ENCODE data around the gene CCDC90B.
"Not testable (repeated sequence)": the region's sequence is repeated elsewhere in the genome, so short reads cannot be mapped to it uniquely, and the experiment has no call there.

The CCDC90B gene, protein sequence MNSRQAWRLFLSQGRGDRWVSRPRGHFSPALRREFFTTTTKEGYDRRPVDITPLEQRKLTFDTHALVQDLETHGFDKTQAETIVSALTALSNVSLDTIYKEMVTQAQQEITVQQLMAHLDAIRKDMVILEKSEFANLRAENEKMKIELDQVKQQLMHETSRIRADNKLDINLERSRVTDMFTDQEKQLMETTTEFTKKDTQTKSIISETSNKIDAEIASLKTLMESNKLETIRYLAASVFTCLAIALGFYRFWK

DNA sequence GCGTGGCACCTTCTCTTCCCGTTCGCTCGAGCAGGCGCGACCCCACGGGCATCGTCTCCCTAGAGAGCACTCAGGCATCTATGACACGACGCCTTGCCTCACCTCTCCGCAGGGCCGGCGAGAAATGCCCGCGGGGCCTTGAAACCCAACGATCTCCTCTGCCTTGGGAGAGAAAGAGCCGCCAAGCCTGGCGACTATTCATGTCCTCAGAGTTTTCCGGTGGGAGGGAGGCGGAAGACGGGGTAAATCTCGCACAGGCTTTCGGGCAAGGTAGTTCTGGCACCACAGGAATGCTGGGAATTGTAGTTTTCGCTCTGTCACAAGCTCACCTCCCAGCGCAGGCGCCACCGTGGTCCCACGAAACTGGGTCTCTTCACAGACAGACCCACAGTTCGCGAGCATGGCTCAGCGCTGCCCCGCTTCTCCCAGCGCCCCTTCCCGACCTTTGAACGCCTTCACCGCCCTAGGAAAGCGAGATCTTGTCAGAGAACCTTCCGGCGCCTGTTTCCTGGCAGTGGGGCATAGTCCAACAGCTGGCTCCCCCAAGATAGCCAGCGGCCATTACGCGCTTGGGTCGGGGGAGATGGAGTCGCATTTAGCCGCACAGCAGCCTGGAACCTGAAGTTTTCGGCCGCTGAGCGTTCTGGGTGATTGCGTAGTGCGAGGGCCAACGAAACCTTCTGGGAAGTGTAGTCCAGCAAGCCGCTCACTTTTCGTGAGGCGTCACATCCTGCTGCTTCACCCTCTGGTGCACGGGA is at the start of gene CCDC90B:
TSS of gene CCDC90B (minus strand) at position 597 of the 758 bp plus-strand sequence. CDS start at position 202, 395 bp downstream.
- DNase-seq, result peak; percentile 97

DNA sequence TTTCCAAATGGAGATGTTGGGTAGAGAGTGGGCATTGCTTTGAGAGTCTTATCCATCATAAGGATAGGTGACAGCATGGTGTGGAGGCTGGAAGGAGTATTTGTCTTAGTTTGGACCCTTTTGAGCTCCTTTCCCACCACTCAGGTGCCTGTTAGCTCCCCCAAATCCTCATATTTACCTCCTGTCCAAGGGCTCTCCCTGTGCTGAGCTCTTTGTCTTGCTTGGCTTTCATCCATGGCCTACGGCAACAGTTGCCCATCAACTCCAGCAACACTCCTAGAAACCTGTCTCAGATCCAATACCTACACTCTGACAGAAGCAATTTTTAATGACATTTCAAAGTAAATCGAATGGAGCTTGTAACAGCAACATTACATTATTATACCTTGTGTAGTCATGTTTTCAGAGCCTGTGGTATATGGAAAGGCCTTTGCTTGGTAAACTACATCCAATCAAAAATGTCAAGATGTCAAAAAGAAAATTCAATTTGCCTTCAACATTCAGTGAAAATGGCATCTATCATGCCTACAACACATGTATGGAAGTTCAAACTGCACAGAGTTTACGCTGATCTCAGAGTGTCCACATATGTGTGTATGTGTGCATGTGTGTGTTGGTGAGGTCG is 49.4 kb upstream of the CCDC90B start:
- DNase-seq, result no peak

DNA sequence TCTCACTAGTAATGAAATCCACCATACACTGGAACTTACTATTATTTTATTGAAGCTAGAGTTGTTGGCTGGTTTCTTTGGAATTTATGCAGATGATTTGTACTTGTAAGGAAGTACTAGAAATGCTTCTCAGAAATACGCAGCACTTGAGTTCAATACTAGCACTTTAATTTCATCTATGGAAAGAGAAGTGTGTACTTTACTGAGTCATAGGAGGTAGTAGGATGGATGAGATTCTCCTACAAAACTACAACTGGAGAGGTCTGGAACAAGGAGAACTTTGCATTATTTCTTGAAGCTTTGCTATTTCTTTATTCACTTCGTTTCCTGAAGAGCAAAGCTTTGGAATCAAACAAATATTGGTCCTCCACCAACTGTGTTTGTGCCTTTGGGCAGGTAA is 44.1 kb upstream of the CCDC90B start:
- no peak for DNase-seq

DNA sequence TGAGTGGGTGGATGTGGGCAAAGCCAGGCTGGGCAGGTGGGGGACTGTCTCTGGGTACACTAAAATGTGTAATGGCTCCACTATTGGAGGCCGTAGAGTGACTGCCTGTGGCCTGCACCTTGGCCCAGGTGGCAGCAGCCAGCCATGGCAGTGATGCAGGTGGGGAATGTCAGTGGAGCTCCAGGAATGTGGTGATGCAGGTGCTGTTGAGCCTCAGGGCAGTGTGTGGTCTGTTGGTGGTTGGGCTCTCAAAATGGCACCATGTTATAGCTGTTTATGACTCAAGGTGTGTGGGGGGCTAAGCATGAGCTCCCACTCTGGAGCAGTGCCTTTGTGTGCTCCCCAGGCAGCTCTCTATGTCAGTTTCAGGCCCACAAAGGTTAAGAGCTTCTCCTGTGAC is 40.2 kb upstream of the CCDC90B start:
- DNase-seq, result no peak

DNA sequence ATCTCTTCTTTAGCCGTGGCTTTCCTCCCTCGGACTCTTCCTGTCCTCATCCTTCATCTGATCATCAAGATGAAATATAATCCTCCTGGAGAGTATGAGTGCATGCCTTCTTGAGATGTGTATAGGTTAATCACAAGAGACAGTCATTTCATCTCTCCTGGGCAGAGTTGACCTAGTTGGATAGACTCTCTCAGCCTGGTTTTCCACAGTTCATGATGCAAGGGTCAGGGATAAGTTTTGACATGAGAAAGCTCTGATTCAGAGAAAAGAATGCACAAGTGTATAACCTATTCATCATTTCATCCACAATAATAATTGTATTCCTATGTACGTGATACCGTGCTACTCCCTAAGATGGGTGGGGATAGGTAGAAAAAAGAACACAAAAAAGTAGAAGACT is 33.2 kb upstream of the CCDC90B start:
- DNase-seq, result no peak

DNA sequence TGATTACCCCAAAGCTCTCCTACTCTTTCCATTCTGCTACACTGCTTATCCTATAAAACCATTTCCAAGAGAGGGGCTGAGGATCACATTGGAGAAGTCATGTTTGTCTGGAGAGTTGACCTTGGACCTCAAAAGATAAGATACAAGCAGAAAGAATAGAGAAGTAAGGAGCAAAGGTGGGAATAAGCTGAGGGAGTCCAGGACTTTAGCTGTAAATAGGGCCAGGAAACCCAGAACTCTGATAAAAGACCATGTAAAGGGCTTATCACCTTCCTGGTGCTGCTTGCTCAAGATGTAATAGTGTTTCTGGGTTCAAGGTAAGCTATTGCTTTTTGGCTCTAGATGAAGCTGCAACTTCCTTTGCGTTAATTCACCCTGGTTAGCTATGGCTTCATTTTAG is 32.8 kb upstream of the CCDC90B start:
- no peak for DNase-seq

DNA sequence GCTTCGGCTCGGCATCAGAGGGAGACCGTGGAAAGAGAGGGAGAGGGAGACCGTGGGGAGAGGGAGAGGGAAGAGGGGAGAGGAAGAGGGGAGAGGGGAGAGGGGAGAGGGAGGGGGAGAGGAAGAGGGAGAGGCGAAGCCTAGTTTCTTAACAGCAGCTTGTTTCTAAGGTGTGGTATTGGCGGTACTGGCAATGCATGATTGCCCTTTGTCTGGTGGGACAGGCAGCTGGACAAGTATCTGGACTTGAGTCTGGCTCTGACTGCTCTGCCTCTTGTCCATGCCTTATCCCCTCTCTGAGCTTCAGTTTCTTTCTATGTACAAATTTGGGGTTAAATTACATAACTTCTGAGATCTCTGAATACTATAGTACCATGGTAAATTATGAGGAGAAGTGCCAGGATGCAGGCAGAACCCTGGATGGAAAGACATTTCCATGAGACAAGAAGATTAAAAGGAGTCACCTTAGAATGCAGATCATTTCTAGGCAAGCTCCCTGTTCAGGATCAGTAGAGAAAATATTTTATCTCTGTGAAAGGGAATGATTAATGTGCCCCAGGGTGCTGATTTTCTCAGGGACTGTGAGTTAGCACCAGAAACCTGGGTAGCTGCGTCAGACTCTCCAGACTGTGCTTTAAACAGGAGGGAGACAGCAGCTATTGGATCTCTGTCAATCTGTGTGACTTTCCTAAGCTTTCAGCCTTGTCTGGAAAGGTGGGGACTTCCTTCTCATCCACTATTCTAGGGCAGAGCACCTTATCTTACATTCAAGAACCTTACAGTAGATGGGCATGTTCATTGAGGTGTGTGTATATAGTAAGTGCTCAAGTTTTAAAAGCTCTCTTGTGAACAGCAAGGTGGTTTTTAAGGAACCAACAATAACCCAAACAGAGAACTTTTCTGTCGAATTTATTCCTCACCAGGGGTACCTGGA is 31.9 kb upstream of the CCDC90B start:
- DNase-seq, result no peak

DNA sequence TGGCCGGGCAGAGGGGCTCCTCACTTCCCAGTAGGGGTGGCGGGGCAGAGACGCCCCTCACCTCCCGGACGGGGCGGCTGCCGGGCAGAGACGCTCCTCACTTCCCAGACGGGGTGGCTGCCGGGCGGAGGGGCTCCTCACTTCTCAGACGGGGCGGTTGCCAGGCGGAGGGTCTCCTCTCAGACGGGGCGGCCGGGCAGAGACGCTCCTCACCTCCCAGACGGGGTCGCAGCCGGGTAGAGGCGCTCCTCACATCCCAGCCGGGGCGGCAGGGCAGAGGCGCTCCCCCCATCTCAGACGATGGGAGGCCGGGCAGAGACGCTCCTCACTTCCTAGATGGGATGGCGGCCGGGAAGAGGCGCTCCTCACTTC is 30.7 kb upstream of the CCDC90B start:
- not testable (repeated sequence) for DNase-seq

DNA sequence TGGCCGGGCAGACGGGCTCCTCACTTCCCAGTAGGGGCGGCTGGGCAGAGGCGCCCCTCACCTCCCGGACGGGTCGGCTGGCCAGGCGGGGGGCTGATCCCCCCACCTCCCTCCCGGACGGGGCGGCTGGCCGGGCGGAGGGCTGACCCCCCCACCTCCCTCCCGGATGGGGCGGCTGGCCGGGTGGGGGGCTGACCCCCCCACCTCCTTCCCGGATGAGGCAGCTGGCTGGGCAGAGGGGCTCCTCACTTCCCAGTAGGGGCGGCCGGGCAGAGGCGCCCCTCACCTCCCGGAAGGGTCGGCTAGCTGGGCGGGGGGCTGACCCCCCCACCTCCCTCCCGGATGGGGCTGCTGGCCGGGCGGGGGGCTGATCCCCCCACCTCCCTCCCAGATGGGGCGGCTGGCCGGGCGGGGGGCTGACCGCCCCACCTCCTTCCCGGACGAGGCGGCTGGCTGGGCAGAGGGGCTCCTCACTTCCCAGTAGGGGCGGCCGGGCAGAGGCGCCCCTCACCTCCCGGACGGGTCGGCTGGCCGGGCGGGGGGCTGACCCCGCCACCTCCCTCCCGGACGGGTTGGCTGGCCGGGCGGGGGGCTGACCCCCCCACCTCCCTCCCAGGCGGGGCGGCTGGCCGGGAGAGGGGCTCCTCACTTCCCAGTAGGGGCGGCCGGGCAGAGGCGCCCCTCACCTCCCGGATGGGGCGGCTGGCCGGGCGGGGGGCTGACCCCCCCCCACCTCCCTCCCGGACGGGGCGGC is 30.2 kb upstream of the CCDC90B start:
- DNase-seq, result not testable (repeated sequence)

DNA sequence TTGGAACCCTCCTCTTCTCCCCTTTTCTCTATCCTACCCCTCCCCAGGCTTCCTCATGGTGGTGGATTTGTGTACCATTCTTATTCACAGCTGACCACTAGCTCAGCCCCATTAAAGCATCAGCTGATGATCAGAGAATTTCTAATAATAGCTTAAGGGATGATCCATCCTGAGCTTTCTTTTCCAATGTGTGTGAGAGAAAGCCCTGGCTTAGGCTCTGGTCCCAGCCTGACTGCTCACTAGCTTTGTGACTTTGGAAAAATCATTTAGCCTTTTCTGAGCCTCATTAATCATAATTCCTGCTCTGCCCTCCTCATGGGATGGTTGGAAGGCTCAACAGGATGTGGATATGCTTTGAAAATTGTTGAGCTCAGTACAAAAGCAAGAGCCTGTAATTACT is 26.3 kb upstream of the CCDC90B start:
- no peak for DNase-seq

DNA sequence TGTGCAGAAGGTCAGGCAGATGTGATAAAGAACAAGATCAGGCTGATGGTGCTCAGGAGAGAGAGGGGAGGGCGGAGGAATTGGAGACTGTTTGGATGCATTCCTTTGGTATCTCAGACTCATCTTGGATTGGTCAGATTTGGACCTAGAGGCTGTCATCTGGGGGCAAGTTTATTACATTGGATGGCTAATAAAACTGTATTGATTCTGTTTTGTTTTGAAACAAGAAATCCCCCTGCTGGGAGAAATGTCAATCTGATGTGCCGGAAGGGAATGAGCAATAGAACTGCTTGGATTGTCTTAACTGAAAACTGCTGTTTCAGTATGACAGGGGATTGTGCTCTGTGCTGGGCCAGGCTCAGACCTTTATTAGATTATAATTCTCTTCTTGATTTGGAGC is 25.5 kb upstream of the CCDC90B start:
- no peak for DNase-seq

DNA sequence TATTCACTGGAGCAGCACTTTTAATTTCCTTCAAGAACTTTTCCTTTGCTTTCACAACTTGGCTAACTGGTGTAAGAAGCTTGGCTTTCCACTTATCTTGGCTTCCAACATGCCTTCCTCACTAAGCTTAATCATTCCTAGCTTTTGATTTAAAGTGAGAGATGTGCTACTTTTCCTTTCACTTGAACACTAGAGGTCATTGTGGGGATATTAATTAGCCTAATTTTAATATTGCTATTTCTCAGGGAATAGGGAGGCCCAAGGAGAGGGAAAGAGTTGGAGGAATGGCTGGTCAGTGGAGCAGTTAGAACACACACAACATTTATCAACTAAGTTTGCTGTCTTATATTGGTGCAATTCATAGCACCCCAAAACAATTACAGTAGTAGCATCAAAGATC is 24.6 kb upstream of the CCDC90B start:
- no peak for DNase-seq

DNA sequence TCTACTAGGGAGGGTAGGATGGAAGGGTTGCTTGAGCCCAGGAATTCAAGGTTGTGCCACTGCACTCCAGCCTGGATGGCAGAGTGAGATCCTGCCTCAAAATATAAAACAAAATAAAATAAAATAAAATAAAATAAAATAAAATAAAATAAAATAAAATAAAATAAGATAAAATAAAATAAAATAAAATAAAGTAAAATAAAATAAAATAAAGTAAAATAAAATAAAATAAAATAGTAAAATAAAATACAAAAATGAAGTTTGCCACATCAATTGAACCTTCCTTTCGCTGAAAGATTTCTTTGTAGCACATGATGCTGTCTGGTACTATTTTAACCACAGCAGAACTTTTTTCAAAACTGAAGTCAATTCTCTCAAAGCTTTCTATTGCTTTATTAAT is 22.4 kb upstream of the CCDC90B start:
- not testable (repeated sequence) for DNase-seq

DNA sequence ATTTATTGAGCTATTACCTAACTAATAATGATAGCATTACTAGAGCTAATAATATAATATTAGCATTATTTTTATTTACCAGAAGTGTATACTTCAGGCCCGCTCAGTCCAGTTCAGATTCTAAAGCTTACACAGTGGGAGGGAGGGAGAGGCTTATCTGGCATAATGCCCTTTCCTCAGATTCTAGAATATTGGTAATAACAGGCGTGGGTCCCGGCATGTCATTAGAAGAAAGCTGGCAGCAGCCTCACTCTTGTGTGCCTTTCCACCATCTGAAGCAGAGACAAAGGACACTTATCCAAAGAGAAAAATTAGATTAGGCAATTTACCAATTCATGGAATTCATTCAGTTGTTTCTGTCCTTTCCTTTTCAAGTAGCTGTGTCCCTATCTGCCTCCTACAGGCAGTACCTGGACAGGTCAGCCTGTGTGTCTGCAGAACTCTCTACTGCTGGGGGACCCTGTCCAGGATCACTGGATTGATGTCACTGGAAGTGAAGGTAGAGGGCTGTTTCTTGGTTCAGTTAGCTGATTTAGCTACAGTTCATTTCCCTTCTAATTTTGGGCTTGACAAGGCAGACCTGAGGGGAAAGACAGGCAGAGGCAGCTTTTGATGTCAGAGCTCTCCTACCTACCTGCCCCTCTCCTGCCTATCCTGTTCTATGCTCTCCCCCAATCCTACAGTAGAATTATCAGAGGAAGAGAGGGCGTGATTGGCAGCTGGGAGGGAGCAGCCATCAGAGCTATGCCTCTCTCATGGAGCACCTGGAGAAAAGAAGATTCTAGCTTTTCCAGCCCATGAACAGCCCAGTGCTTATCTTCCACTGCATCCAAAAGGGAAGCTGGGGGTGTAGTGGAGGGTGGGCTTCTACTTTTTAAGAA is 20.3 kb upstream of the CCDC90B start:
- DNase-seq, result no peak

DNA sequence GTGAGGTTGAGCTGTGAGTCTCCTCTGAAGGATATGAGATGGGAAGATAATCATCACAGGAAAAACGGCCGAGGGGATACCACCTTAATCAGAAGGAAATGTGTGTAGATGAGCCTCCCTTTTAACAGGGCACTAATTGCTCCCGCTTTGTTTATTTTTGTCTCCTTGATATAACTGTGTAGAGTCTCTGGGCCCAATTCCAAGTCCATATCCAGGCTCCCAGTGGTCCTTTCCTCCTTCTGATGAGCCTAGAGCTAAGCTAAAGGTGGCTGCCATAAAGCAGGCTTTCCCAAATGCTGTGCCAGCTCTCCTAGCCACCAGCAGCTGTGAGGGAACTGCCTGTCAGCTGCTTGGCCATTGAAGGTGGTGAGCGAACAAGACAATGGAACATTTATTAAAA is 17.1 kb upstream of the CCDC90B start:
- no peak for DNase-seq

DNA sequence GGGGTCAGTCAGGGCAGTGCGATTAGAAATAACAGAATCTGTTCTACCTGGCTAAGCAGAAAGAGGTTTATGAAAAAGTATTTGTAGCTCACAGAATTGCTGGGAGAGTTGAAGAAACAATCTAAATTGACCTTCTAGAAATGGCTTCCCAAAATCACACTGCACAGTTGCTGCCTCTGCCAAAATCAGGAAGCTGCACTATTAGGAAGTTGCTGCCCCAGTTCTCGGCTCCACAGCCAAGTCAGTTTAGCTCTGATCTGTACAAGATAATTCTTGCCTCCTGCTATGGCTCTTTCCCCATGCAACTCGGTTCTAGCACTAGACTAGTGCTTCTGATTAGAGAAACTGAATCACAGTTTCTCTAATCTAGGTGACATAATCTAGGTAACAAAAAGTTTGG is 16.0 kb upstream of the CCDC90B start:
- no peak for DNase-seq

DNA sequence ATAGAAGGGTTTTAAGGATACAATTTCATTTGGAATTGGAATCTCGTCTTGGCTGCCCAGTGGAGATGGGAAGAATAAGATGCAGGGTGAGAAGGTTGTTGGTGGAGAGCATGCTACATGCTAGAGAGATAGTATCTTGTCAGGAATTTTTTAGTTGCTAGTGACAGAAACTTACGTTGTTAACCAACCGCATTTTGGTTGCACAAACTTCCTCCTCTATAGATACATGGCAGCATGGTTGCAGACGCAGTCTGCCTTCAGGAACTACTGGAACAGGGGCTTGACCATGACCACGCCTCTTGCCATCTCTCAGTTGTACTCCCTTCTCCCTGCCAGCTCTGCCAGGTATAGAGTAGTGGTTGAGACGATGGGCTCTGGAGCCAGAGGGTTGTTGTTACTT is 13.5 kb upstream of the CCDC90B start:
- DNase-seq, result no peak

DNA sequence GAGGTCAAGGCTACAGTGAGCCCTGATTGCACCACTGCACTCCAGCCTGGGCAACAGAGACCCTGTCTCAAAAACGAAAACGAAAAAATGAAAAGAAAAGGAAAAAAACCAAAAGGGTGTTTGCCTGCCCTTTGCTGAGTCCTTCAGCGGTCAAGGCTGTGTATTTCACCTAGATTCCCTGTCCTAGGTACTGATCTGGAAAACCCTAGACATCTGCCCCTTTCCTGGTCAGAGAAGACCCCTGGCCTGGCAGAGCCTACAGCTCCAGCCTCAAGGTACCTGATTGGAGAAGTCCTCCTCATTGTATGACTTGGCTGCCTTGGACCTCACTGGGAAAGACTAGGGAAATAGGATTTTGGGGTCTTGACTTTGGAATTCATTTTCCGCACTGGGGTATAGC is 8.0 kb upstream of the CCDC90B start:
- DNase-seq, result no peak

DNA sequence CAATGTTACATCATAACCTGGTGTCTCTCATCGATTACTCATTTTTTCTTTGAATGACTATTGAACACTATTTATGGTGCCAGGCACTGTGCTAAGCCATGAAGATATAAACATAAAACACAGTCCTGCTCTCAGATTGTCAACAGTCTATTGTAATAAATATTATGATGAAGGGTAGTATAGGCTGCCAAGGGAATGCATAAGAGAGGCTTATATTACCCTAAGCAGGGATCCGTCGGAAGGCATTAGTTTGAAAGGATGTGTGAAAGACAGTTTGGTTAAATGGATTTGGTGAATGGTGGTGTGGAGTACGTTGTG is 7.2 kb upstream of the CCDC90B start:
- no peak for DNase-seq

DNA sequence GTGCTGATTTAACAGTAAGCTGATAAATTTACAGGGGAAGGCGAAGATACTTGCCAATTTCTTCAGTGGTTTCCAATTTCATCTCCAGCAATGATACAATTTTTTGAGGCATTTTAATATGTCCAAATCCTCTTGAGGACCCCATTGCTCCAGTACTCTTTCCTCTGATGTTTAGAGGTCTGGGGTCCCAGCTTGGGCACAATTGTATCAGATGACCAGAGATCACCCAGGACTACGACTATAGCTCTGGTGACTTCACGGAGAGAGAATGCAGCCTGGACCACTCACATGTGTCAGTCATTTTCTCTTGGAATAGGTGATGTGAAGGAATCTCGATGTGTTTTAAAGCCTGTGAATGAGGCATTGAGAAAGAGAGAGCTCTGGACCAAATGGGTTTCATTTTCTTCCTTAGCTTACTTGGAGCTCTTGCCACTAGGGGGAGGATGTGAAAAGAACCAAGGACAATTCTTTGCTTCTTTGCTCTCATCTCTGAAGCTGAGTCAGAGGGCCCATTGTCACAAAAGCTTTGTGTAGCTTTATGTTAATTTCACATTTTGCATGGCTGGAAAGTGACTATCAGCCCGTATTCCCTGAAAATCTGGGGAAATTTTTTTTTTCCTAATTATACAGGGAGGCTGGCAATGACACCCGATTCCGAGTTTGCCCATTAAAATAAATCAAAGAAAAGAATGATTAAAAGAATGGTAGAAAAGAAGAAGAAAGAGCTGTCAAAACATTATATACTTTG is 6.7 kb upstream of the CCDC90B start:
- peak; percentile 46 for DNase-seq

DNA sequence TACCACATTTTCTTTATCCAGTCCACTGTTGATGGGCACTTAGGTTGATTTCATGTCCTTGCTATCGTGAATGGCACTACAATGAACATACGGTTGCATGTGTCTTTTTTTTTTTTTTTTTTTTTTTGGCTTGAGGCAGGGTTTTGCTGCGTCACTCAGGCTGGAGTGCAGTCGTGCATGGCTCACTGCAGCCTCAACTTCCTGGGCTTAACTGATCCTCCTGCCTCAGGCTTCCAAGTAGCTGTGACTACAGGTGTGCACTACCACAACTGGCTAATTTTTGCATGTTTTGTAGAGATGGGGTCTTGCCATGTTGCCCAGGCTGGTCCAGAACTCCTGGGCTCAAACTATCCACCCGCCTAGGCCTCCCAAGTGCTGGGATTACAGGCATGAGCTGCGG is 1.5 kb upstream of the CCDC90B start:
- no peak for DNase-seq
